K562 (cell line): ENCODE measurements around the gene DOCK3. TPM values are rescaled to one million over a fixed set of nuclear protein-coding genes. Genes with fewer than 3 reads are reported as not detected.

Experiments used
- ATAC-seq: fragments of 200-7000 bp; cut with Tn5 transposase; 3 replicates; pipeline ENCODE4 v1.9.1; 2020; ENCODE audit warnings: moderate library complexity
- BruUV-seq: library from RNA; stranded (reverse); fragments of 400-500 nt; replicated peaks from 2 replicates; lab custom pipeline; 2021; lab: Mats Ljungman, UMichigan
- CTCF ChIA-PET: fragments of 300-600 bp; formaldehyde crosslinking; extraction: SDS; loops from one replicate; lab custom pipeline; 2021; ENCODE audit warnings: low intra/inter-chr PET ratio; lab: Yijun Ruan, JAX
- POLR2A ChIA-PET: fragments of 300-600, 350-650 bp; sonication (Branson Sonifier 250); formaldehyde crosslinking; extraction: SDS; loops from one replicate; lab custom pipeline; 2021; ENCODE audit warnings: antibody characterized with exemption, inconsistent platforms; lab: Yijun Ruan, JAX
- DNase-seq, 4 experiments: peaks; one replicate each; pipeline versions ENCODE4 v3.0.0 to v3.0.0-alpha.2; 2011 to 2018; ENCODE audit warnings: low spot score in 3 of 4, mixed read lengths in 3 of 4; ENCODE audit errors: extremely low read depth in 1 of 4
- FAIRE-seq: peaks from 2 replicates; lab custom pipeline; 2011; peaks lifted over from hg19 to GRCh38; lab: Jason Lieb, UNC
- H2AFZ ChIP-seq: 2 replicates; pipeline ENCODE4 v1.6.0; 2011; ENCODE audit warnings: low read depth, low read length, control low read depth, inconsistent platforms
- H3K27ac ChIP-seq: fragments of 200-600 bp; 3 replicates; pipeline ENCODE4 v1.8.0; 2011; ENCODE audit warnings: low read depth, mild to moderate bottlenecking, control low read depth, inconsistent platforms, low read length, moderate library complexity, mixed read lengths; ENCODE audit errors: extremely low read depth
- H3K27me3 ChIP-seq, 2 experiments: fragments of 300-600 bp in 1 of 2; 2 replicates in 1 of 2; 3 replicates in 1 of 2; pipeline versions ENCODE4 v1.6.0 to v1.8.0; 2011; ENCODE audit warnings: inconsistent platforms in 2 of 2, low read length in 2 of 2, mild to moderate bottlenecking in 1 of 2, mixed read lengths in 1 of 2, moderate library complexity in 1 of 2; ENCODE audit not compliant: control insufficient read depth in 2 of 2, insufficient read depth in 2 of 2
- H3K36me3 ChIP-seq: fragments of 300-600 bp; 3 replicates; pipeline ENCODE4 v1.8.0; 2011; ENCODE audit warnings: mild to moderate bottlenecking, low read length, inconsistent platforms; ENCODE audit not compliant: control insufficient read depth, insufficient read depth
- H3K4me1 ChIP-seq, 2 experiments: fragments of 200-600 bp in 1 of 2; replicated peaks in 1 of 2; 2 replicates in 1 of 2; 3 replicates in 1 of 2; pipeline versions ENCODE4 v1.5.1 to v1.8.0; 2011; ENCODE audit warnings: inconsistent platforms in 2 of 2, low read length in 2 of 2, mild to moderate bottlenecking in 1 of 2, mixed read lengths in 1 of 2, moderate library complexity in 1 of 2; ENCODE audit not compliant: control insufficient read depth in 2 of 2, insufficient read depth in 2 of 2
- H3K4me2 ChIP-seq: 2 replicates; pipeline ENCODE4 v1.6.1; 2011; ENCODE audit warnings: low read length, control low read depth, inconsistent platforms, mixed read lengths; ENCODE audit not compliant: insufficient read depth
- H3K4me3 ChIP-seq: fragments of 200-600 bp; sonication (generic), shearing (Covaris generic); 2 replicates; pipeline ENCODE4 v1.5.1; 2016; ENCODE audit warnings: control low read depth, inconsistent platforms
- H3K79me2 ChIP-seq: fragments of 200-600 bp; 3 replicates; pipeline ENCODE4 v1.8.0; 2011; ENCODE audit warnings: low read length, inconsistent platforms; ENCODE audit not compliant: control insufficient read depth, insufficient read depth
- H3K9ac ChIP-seq, 2 experiments: 2 replicates each; pipeline versions ENCODE4 v1.6.0 to v1.6.1; 2011; ENCODE audit warnings: low read depth in 2 of 2, low read length in 2 of 2, control low read depth in 1 of 2, inconsistent platforms in 1 of 2, mild to moderate bottlenecking in 1 of 2, mixed read lengths in 1 of 2; ENCODE audit not compliant: insufficient read depth in 1 of 2
- H3K9me1 ChIP-seq: one replicate; pipeline ENCODE4 v1.6.0; 2011; ENCODE audit warnings: inconsistent platforms, mild to moderate bottlenecking, low read length, moderate library complexity; ENCODE audit not compliant: control insufficient read depth, insufficient read depth
- H3K9me3 ChIP-seq: replicated peaks from 2 replicates; pipeline ENCODE4 v1.5.1; 2011; ENCODE audit warnings: low read depth, low read length, inconsistent platforms; ENCODE audit not compliant: control insufficient read depth, insufficient read depth
- H4K20me1 ChIP-seq: replicated peaks from 2 replicates; pipeline ENCODE4 v1.6.1; 2011; ENCODE audit warnings: low read length, inconsistent platforms, mixed read lengths; ENCODE audit not compliant: control insufficient read depth, insufficient read depth
- ARHGAP35 ChIP-seq: fragments of 450-650 bp; IDR thresholded peaks from 2 replicates; pipeline ENCODE4 v1.6.1; 2018; ENCODE audit not compliant: partially characterized antibody
- CBX1 ChIP-seq: sonication (generic); IDR thresholded peaks from 2 replicates; pipeline ENCODE4 v1.6.1; 2016; ENCODE audit warnings: antibody characterized with exemption, low read depth, mild to moderate bottlenecking
- EHMT2 ChIP-seq: fragments of 450-650 bp; IDR thresholded peaks from 2 replicates; pipeline ENCODE4 v1.6.1; 2018; ENCODE audit warnings: antibody characterized with exemption
- LCOR ChIP-seq: sonication (generic); formaldehyde crosslinking; IDR thresholded peaks from 2 replicates; pipeline ENCODE4 v1.8.0; 2022; ENCODE audit warnings: mild to moderate bottlenecking, missing genetic modification reagents
- MAX ChIP-seq: sonication (generic); formaldehyde crosslinking; IDR thresholded peaks from 2 replicates; pipeline ENCODE4 v1.9.0; 2022; ENCODE audit warnings: mild to moderate bottlenecking, missing genetic modification reagents
- NCOA6 ChIP-seq: fragments of 450-650 bp; IDR thresholded peaks from 2 replicates; pipeline ENCODE4 v1.6.1; 2017; ENCODE audit warnings: mild to moderate bottlenecking
- NELFE ChIP-seq: IDR thresholded peaks from 2 replicates; pipeline ENCODE4 v1.6.1; 2011; ENCODE audit warnings: mild to moderate bottlenecking; ENCODE audit not compliant: insufficient read depth, insufficient read length
- PHF20 ChIP-seq: fragments of 450-650 bp; IDR thresholded peaks from 2 replicates; pipeline ENCODE4 v1.6.1; 2018; ENCODE audit not compliant: partially characterized antibody
- POLR2B ChIP-seq: fragments of 450-650 bp; IDR thresholded peaks from 2 replicates; pipeline ENCODE4 v1.6.1; 2018; ENCODE audit warnings: low read depth; ENCODE audit not compliant: partially characterized antibody
- SAFB ChIP-seq: fragments of 200-400 bp; formaldehyde crosslinking; IDR thresholded peaks from 2 replicates; pipeline ENCODE4 v1.6.1; 2017; ENCODE audit warnings: low read depth, low read length, borderline replicate concordance
- SPI1 ChIP-seq: IDR thresholded peaks from 2 replicates; pipeline ENCODE4 v1.6.1; 2011; ENCODE audit warnings: low read depth, low read length, control low read depth, borderline replicate concordance
- TCFL5 ChIP-seq: fragments of 250-450 bp; sonication (Bioruptor Pico); conservative IDR thresholded peaks from 2 replicates; pipeline ENCODE4 v1.6.1; 2021; ENCODE audit warnings: mild to moderate bottlenecking, moderate library complexity, matching md5 sums
- ZNF124 ChIP-seq: sonication (generic); formaldehyde crosslinking; IDR thresholded peaks from 2 replicates; pipeline ENCODE4 v1.8.1; 2022; ENCODE audit warnings: missing genetic modification reagents
- ZNF24 ChIP-seq: fragments of 450-650 bp; IDR thresholded peaks from 2 replicates; pipeline ENCODE4 v1.6.1; 2016
- WGBS: fragments of 100-300 bp; shearing (Covaris generic); methylation state at CpG from one replicate; pipeline ENCODE4 v1.1.6; 2016; ENCODE audit warnings: low coverage, mixed read lengths; ENCODE audit not compliant: insufficient coverage; ENCODE audit errors: missing lambda C conversion rate; 5-methylcytosine and 5-hydroxymethylcytosine counted together
- in situ Hi-C: fragments of 300-500 bp; cut with MboI; formaldehyde crosslinking; loops from 4 replicates; pipeline ENCODE4 v1.15.0; 2018; ENCODE audit warnings: inconsistent platforms, mixed read lengths
- intact Hi-C: fragments of 100-400 bp; cut with micrococcal nuclease; formaldehyde crosslinking; loops from 2 replicates; pipeline ENCODE4 v1.14.2; 2022
- polyA plus RNA-seq, 8 experiments: library from polyadenylated mRNA; depleted of rRNA in 4 of 8; stranded (reverse) in 5 of 8; unstranded in 3 of 8; fragments of >200 nt; fragmentation: Nextera tagmentation in 2 of 8; fragmentation: Illumina TruSeq in 1 of 8; extraction: Ambion mirVana in 2 of 8; extraction: Trizol in 1 of 8; gene quantifications; 2 replicates each; pipeline versions ENCODE4 v1.2.1 to v1.2.3, GENCODE V29; 2011 to 2014; ENCODE audit warnings: inconsistent platforms in 1 of 8, missing spikeins in 1 of 8
- total RNA-seq, 7 experiments: library from RNA; depleted of rRNA in 6 of 7; stranded (reverse); fragments of >200 nt in 6 of 7; fragmentation: Illumina TruSeq in 2 of 7; extraction: Trizol in 2 of 7; gene quantifications; 2 replicates each; pipeline versions ENCODE4 v1.2.1 to v1.2.3, GENCODE V29; 2011 to 2021; ENCODE audit warnings: low replicate concordance in 1 of 7
- TF ChIP-seq, protein P1 (sequence below): fragments of 250-450 bp; sonication (Bioruptor Pico); IDR thresholded peaks from 2 replicates; pipeline ENCODE4 v1.6.1; 2021; ENCODE audit warnings: mild to moderate bottlenecking

Gene DOCK3
- total and polyA plus RNA-seq, 9 of the 15 experiments (the other 6 are each of a cell fraction or from before 2014, with no cell fraction given), result under 0.01 to 0.03 (median 0.01) TPM; not detected in 4

GRCh38 chr3:51063053-51063452 is 388.3 kb downstream of the DOCK3 start:
- BruUV-seq, result no TSS peak
- no peaks in the 10 kb centered on the region for H3K9me1 ChIP-seq
- H3K4me3 ChIP-seq, result no peak overlapping the region
- no peak for FAIRE-seq
- WGBS, result 0% methylated on average over 1 of the region's 1 CpG
- no peaks in the 10 kb centered on the region for H3K9me3 ChIP-seq
- no peak for ATAC-seq
- H3K27me3 ChIP-seq, result no peaks in the 10 kb centered on the region
- H3K4me1 ChIP-seq, result no peaks in the 10 kb centered on the region
- intact Hi-C loops (no loop called here), in situ Hi-C loops (no loop called here)
- POLR2A ChIA-PET, result no interaction called here
- DNase-seq, result no peak
- H3K27ac ChIP-seq, result no peak overlapping the region
- no peak for TF ChIP-seq POLR2B
- TF ChIP-seq NCOA6, result no peak
- no peak for TF ChIP-seq NELFE
- no peak for TF ChIP-seq ZNF124
- TF ChIP-seq CBX1, result no peak
- TF ChIP-seq TCFL5 (CRISPR knock-in tag), result no peak
- no peak for TF ChIP-seq SAFB
- TF ChIP-seq, protein P1, sequence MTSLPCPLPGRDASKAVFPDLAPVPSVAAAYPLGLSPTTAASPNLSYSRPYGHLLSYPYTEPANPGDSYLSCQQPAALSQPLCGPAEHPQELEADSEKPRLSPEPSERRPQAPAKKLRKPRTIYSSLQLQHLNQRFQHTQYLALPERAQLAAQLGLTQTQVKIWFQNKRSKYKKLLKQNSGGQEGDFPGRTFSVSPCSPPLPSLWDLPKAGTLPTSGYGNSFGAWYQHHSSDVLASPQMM (CRISPR knock-in tag), result no peak
- no peak for TF ChIP-seq ARHGAP35
- TF ChIP-seq LCOR, result no peak
- TF ChIP-seq SPI1, result no peak
- TF ChIP-seq PHF20, result no peak
- TF ChIP-seq EHMT2, result no peak
- TF ChIP-seq MAX (CRISPR knock-in tag), result no peak
- TF ChIP-seq ZNF24, result no peak
- H2AFZ ChIP-seq, result no peak overlapping the region
- no peak overlapping the region for H3K9ac ChIP-seq
- no peaks in the 10 kb centered on the region for H4K20me1 ChIP-seq
- CTCF ChIA-PET, result no interaction called here
- H3K79me2 ChIP-seq, result no peaks in the 10 kb centered on the region
- H3K36me3 ChIP-seq, result no peaks in the 10 kb centered on the region
- H3K4me2 ChIP-seq, result no peak overlapping the region
